Parathyroid adenoma (tissue), 2 donors: ENCODE measurements around the gene CPB2.

Source experiments
- H2AFZ ChIP-seq: fragments of 300-600 bp; sonication (generic); one replicate; pipeline ENCODE4 v1.7.0; 2017; ENCODE audit warnings: antibody characterized with exemption, mild to moderate bottlenecking
- H3K27ac ChIP-seq: fragments of 300-600 bp; sonication (generic); one replicate; pipeline ENCODE4 v1.7.0; 2017
- H3K27me3 ChIP-seq: fragments of 300-600 bp; sonication (generic); one replicate; pipeline ENCODE4 v1.7.0; 2017; ENCODE audit warnings: low read length; ENCODE audit not compliant: control insufficient read depth, insufficient read depth
- H3K36me3 ChIP-seq: fragments of 300-600 bp; sonication (generic); one replicate; pipeline ENCODE4 v1.7.0; 2017; ENCODE audit warnings: low read length; ENCODE audit not compliant: control insufficient read depth, insufficient read depth
- H3K4me1 ChIP-seq: fragments of 300-600 bp; sonication (generic); one replicate; pipeline ENCODE4 v1.7.0; 2017; ENCODE audit warnings: control low read depth
- H3K4me2 ChIP-seq: fragments of 300-600 bp; sonication (generic); one replicate; pipeline ENCODE4 v1.7.0; 2017; ENCODE audit warnings: low read length
- H3K4me3 ChIP-seq: fragments of 300-600 bp; sonication (generic); one replicate; pipeline ENCODE4 v1.7.0; 2017; ENCODE audit warnings: low read depth, low read length
- H3K79me2 ChIP-seq: fragments of 300-600 bp; sonication (generic); one replicate; pipeline ENCODE4 v1.7.0; 2017; ENCODE audit warnings: control low read depth
- H3K9ac ChIP-seq: fragments of 300-600 bp; sonication (generic); one replicate; pipeline ENCODE4 v1.7.0; 2017; ENCODE audit warnings: mild to moderate bottlenecking
- H3K9me3 ChIP-seq: fragments of 300-600 bp; sonication (generic); one replicate; pipeline ENCODE4 v1.7.0; 2017; ENCODE audit warnings: low read length; ENCODE audit not compliant: control insufficient read depth
- CTCF ChIP-seq: fragments of 300-600 bp; sonication (generic); IDR thresholded peaks from one replicate; pipeline ENCODE4 v1.7.0; 2017; ENCODE audit warnings: antibody characterized with exemption, mild to moderate bottlenecking
- donor health status: primary hyperparathyroidism.

CPB2 gene

GRCh38 chr13:46116653-46117502, 12.0 kb upstream of the CPB2 start:
- Histone ChIP-seq H3K9ac (no peak overlapping the region), H3K36me3 (no peaks in the 10 kb centered on the region), H3K27me3 (no peaks in the 10 kb centered on the region), H3K79me2 (no peaks in the 10 kb centered on the region), H3K9me3 (no peaks in the 10 kb centered on the region), H3K4me1 (peaks cover 7% of the 10 kb centered on the region), H3K4me3 (no peak overlapping the region), H3K27ac (no peak overlapping the region), H3K4me2 (no peak overlapping the region), H2AFZ (no peak overlapping the region)
- no peak for TF ChIP-seq CTCF

GRCh38 chr13:46114613-46115012, 9.8 kb upstream of the CPB2 start:
- Histone ChIP-seq H3K9me3 (no peaks in the 10 kb centered on the region), H3K9ac (no peak overlapping the region), H3K4me3 (no peak overlapping the region), H3K27ac (no peak overlapping the region), H3K79me2 (no peaks in the 10 kb centered on the region), H3K27me3 (no peaks in the 10 kb centered on the region), H3K36me3 (no peaks in the 10 kb centered on the region), H3K4me1 (no peaks in the 10 kb centered on the region), H3K4me2 (no peak overlapping the region), H2AFZ (no peak overlapping the region)
- TF ChIP-seq CTCF, result no peak

DNA sequence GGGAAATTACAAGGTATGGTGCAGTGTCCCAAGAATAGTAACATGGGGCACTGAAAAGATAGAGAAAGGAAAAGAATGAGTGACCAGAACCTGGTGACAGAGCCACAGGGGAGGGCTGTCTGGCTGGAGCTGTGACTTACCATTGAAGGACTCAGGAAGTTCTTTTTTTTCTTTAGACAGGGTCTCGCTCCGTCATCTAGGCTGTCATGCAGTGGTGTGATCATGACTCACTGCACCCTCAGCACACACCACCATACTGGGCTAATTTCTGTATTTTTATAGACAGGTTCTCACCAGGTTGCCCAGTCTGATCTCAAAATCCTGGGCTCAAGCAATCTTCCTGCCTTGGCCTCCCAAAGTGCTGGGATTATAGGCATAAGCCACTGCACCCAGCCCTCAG, 8.8 kb upstream of the CPB2 start:
- H3K9ac ChIP-seq, result no peak overlapping the region
- H3K4me2 ChIP-seq, result no peak overlapping the region
- H3K27me3 ChIP-seq, result no peaks in the 10 kb centered on the region
- no peaks in the 10 kb centered on the region for H3K9me3 ChIP-seq
- no peaks in the 10 kb centered on the region for H3K4me1 ChIP-seq
- H3K27ac ChIP-seq, result no peak overlapping the region
- no peak overlapping the region for H2AFZ ChIP-seq
- H3K79me2 ChIP-seq, result no peaks in the 10 kb centered on the region
- H3K4me3 ChIP-seq, result no peak overlapping the region
- TF ChIP-seq CTCF, result no peak
- H3K36me3 ChIP-seq, result no peaks in the 10 kb centered on the region

DNA sequence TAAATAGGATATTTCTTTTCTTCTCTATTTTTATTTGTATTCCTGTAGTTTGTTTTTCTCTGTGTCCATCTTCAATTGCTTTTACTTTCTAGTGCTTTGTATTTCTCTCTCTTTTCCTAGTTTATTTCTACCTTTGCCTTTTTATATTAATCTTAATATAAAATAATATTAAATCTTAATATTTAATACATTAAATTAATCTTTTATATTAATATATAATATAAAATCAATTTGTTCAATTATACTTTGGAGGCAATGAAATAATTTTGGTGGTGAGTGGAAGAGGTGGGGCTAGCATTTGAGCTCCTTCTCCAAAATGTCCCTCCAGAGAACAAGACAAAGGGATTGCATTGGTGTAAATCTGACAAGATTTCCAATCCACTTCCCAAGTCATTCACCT, 6.3 kb upstream of the CPB2 start:
- H3K27ac ChIP-seq, result no peak overlapping the region
- no peak overlapping the region for H3K4me3 ChIP-seq
- H3K4me1 ChIP-seq, result no peaks in the 10 kb centered on the region
- H3K36me3 ChIP-seq, result no peaks in the 10 kb centered on the region
- H3K9ac ChIP-seq, result no peak overlapping the region
- H3K79me2 ChIP-seq, result no peaks in the 10 kb centered on the region
- H3K4me2 ChIP-seq, result no peak overlapping the region
- no peak for TF ChIP-seq CTCF
- H3K27me3 ChIP-seq, result no peaks in the 10 kb centered on the region
- H3K9me3 ChIP-seq, result no peaks in the 10 kb centered on the region
- no peak overlapping the region for H2AFZ ChIP-seq

GRCh38 chr13:46109451-46109850, 4.6 kb upstream of the CPB2 start:
- H2AFZ ChIP-seq, result no peak overlapping the region
- no peak for TF ChIP-seq CTCF
- no peak overlapping the region for H3K27ac ChIP-seq
- no peaks in the 10 kb centered on the region for H3K36me3 ChIP-seq
- H3K9ac ChIP-seq, result no peak overlapping the region
- H3K4me1 ChIP-seq, result no peaks in the 10 kb centered on the region
- no peaks in the 10 kb centered on the region for H3K79me2 ChIP-seq
- H3K9me3 ChIP-seq, result no peaks in the 10 kb centered on the region
- no peaks in the 10 kb centered on the region for H3K27me3 ChIP-seq
- no peak overlapping the region for H3K4me3 ChIP-seq
- H3K4me2 ChIP-seq, result no peak overlapping the region
